Right lobe of liver (tissue), 4 donors: Measurements from ENCODE around the gene RND2.

Experiments
- POLR2A ChIP-seq: fragments of 450-650 bp; IDR thresholded peaks from one replicate; pipeline ENCODE4 v1.6.1; 2017; ENCODE audit warnings: antibody characterized with exemption, mild to moderate bottlenecking
- TF ChIP-seq, protein P1 (sequence below), 4 donors: fragments of 200-600 bp in 3 of 4; fragments of 450-650 bp in 1 of 4; IDR thresholded peaks; one replicate each; pipeline versions ENCODE4 v1.5.1 to v1.8.0; 2016 to 2022; ENCODE audit warnings: antibody characterized with exemption in 4 of 4, mild to moderate bottlenecking in 2 of 4
- donor health status: DM: no; HTN: no; CAD: no.
- donor health status: DM: no; HTN: no; CAD: no.
- donor health status: DM: no; HTN: yes; CAD: no.

DNA sequence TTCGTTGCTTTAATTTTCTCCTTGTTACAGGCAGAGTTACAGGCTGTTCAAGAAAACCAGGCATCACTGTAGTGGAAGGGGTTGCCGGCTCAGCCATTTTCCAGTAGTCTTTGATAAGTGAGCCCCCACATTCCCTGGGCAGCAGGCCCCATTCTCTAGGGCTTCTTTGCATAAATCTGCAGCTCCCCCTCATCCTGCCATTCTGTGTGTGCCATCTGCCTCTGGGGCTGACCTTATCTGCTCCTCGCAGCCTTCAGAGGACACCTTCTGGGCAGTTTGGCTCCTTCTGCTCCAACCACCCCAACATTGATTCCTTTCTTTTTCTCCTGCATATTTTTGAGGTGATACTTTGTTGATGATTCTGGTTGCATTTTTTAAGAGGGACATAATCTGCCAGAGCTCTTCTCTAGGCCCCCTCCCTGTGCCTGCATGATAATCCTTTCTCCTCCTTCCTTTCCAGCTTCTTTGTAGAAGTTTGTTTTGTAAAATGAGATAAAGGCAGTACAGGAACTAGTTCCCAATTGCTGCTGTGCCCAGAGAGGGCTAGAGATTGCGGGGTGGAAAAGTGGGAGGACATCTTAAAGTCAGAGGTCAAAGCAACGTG, 17.1 kb downstream of the RND2 start:
- TF ChIP-seq, protein P1, sequence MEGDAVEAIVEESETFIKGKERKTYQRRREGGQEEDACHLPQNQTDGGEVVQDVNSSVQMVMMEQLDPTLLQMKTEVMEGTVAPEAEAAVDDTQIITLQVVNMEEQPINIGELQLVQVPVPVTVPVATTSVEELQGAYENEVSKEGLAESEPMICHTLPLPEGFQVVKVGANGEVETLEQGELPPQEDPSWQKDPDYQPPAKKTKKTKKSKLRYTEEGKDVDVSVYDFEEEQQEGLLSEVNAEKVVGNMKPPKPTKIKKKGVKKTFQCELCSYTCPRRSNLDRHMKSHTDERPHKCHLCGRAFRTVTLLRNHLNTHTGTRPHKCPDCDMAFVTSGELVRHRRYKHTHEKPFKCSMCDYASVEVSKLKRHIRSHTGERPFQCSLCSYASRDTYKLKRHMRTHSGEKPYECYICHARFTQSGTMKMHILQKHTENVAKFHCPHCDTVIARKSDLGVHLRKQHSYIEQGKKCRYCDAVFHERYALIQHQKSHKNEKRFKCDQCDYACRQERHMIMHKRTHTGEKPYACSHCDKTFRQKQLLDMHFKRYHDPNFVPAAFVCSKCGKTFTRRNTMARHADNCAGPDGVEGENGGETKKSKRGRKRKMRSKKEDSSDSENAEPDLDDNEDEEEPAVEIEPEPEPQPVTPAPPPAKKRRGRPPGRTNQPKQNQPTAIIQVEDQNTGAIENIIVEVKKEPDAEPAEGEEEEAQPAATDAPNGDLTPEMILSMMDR (IDR thresholded peaks at IDR 0.05): no peak
- TF ChIP-seq POLR2A: no peak
